ENCODE data around the gene GPC6.

- TF ChIP-seq CTCF (conservative IDR thresholded peaks at IDR 0.05; ENCODE audit: low read length) (no peak), EZH2phosphoT487 (IDR thresholded peaks at IDR 0.05; ENCODE audit: borderline replicate concordance, low read depth, low read length) (no peak)
These were observed 326.0 kb downstream of the GPC6 start for GRCh38 chr13:93552596-93552995.

Measured in OCI-LY7 (cell line).